ENCODE results near the gene HDLBP. TPM values are rescaled to one million over a fixed set of nuclear protein-coding genes. Genes with fewer than 3 reads are reported as not detected.
A peak's percentile ranks its signal among the peaks of the same experiment; 100 is the strongest.

Gene HDLBP
- total and polyA plus RNA-seq, 3 donors from 2014 or later: 600 to 790 (median 648) TPM

DNA sequence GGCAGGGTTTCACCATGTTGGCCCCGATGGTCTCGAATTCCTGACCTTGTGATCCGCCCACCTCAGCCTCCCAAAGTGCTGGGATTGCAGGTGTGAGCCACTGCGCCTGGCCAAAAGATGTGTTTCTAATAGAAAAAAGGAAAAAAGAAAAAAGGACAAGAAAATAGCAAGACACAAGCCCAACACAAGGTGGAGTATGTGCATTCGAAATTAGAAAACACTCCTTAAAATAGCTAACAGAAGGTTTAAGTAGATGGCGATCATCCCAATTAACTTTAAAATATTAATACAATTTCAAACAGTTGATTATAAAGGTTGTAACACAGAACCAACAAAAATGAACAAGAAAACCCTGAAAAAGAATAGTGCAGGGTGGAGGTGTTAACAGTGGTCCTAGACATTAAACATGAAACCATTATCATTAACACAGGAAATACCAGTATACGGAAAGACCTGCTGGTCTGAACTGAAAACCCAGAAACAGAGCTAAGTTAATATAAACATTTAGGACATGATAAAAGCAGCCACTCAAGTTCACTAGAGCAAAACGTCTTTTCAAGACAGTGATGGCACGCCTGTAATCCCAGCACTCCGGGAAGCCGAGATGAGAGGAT is 57.9 kb downstream of the HDLBP start:
- no peak overlapping the region for H3K4me3 ChIP-seq
- 86 to 87% methylated on average over 11 of the region's 11 CpGs for WGBS, 2 donors
- peaks cover 5% of the 10 kb centered on the region for H3K4me1 ChIP-seq
- no peaks in the 10 kb centered on the region for H3K27me3 ChIP-seq
- no peaks in the 10 kb centered on the region for H3K9me3 ChIP-seq
- no peak overlapping the region for H3K27ac ChIP-seq
- intact Hi-C loops (cut with DNase I; ENCODE audit: low total_unique reads): no loop called here
- no peaks in the 10 kb centered on the region for H3K36me3 ChIP-seq (ENCODE audit: low read depth, missing control alignments)
- peak; percentile 13 for DNase-seq
- no peak for TF ChIP-seq POLR2A (IDR thresholded peaks at IDR 0.05)
- TF ChIP-seq, protein P1, sequence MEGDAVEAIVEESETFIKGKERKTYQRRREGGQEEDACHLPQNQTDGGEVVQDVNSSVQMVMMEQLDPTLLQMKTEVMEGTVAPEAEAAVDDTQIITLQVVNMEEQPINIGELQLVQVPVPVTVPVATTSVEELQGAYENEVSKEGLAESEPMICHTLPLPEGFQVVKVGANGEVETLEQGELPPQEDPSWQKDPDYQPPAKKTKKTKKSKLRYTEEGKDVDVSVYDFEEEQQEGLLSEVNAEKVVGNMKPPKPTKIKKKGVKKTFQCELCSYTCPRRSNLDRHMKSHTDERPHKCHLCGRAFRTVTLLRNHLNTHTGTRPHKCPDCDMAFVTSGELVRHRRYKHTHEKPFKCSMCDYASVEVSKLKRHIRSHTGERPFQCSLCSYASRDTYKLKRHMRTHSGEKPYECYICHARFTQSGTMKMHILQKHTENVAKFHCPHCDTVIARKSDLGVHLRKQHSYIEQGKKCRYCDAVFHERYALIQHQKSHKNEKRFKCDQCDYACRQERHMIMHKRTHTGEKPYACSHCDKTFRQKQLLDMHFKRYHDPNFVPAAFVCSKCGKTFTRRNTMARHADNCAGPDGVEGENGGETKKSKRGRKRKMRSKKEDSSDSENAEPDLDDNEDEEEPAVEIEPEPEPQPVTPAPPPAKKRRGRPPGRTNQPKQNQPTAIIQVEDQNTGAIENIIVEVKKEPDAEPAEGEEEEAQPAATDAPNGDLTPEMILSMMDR (IDR thresholded peaks at IDR 0.05): peak in 1 of 3 experiments; percentile 12

GRCh38 chr2:241256168-241256545 is 59.3 kb downstream of the HDLBP start:
- peak; percentile 13 for DNase-seq
- intact Hi-C loops (cut with DNase I; ENCODE audit: low total_unique reads): no loop called here
- H3K9me3 ChIP-seq: no peaks in the 10 kb centered on the region
- H3K4me1 ChIP-seq: peaks cover 5% of the 10 kb centered on the region
- no peaks in the 10 kb centered on the region for H3K27me3 ChIP-seq
- no peak overlapping the region for H3K4me3 ChIP-seq
- 67 to 84% methylated on average over 11 of the region's 11 CpGs for WGBS, 2 donors
- peak overlapping the region in 1 of 2 donors; percentile 55 for H3K27ac ChIP-seq
- TF ChIP-seq, protein P1 (IDR thresholded peaks at IDR 0.05): no peak
- TF ChIP-seq POLR2A (IDR thresholded peaks at IDR 0.05): no peak
- no peaks in the 10 kb centered on the region for H3K36me3 ChIP-seq (ENCODE audit: low read depth, missing control alignments)

- intact Hi-C loops (cut with DNase I; ENCODE audit: low total_unique reads): no loop called here
- H3K27ac ChIP-seq: peak overlapping the region in 1 of 2 donors; percentile 55
These were observed 59.8 kb downstream of the HDLBP start for GRCh38 chr2:241255542-241256167.

DNA sequence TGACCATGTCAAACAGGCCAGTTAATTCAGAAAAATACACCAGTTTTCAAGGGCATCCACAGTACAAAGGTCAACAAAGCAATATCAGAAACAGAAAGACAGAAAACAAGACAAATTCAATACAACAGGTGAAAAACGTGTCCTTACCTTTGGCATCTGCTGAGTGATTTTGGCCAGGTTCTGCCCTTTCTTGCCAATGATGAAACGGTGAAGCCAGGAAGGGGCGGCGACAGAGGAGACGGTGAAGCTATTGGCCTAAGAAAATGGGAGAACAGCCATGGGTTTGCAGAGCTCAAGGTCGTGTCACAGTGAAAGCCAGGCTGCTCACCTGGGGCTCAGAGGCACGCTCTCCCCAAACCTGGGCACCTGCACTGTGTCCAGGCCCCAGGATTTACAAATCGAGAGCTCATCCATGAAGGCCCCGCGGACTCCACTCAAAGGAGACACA is 60.5 kb downstream of the HDLBP start:
- intact Hi-C loops (cut with DNase I; ENCODE audit: low total_unique reads): no loop called here
- Histone ChIP-seq H3K36me3 (ENCODE audit: low read depth, missing control alignments) (no peaks in the 10 kb centered on the region), H3K27me3 (no peaks in the 10 kb centered on the region), H3K27ac (peak overlapping the region in 1 of 2 donors; percentile 55), H3K4me3 (no peak overlapping the region), H3K9me3 (no peaks in the 10 kb centered on the region), H3K4me1 (peaks cover 5% of the 10 kb centered on the region)
- TF ChIP-seq, protein P1 (IDR thresholded peaks at IDR 0.05): no peak
- TF ChIP-seq POLR2A (IDR thresholded peaks at IDR 0.05): no peak
- WGBS, 2 donors: 83 to 86% methylated on average over 7 to 10 of the region's 10 CpGs
- DNase-seq: no peak

More at GRCh38 chr2:241255542-241256167, 59.8 kb downstream of the HDLBP start:
- no peaks in the 10 kb centered on the region for H3K27me3 ChIP-seq
- DNase-seq: peak; percentile 46
- no peaks in the 10 kb centered on the region for H3K9me3 ChIP-seq
- H3K4me1 ChIP-seq: peaks cover 5% of the 10 kb centered on the region
- TF ChIP-seq POLR2A (IDR thresholded peaks at IDR 0.05): no peak
- TF ChIP-seq, protein P1 (IDR thresholded peaks at IDR 0.05): no peak
- no peak overlapping the region for H3K4me3 ChIP-seq
- whole genome bisulfite sequencing, 2 donors: 52 to 60% methylated on average over 13 of the region's 13 CpGs
- no peaks in the 10 kb centered on the region for H3K36me3 ChIP-seq (ENCODE audit: low read depth, missing control alignments)

Data from testis (tissue), 3 donors.